Esophagus muscularis mucosa (tissue), 3 donors: ENCODE measurements around the gene FAM9A.

ENCODE experiments used
- CTCF ChIP-seq, 3 experiments: fragments of 200-600 bp in 2 of 3; fragments of 450-650 bp in 1 of 3; sonication (generic) in 2 of 3; IDR thresholded peaks; one replicate each; pipeline ENCODE4 v1.5.1; 2017 to 2019; ENCODE audit warnings: antibody characterized with exemption in 3 of 3, mild to moderate bottlenecking in 2 of 3, moderate library complexity in 1 of 3
- POLR2A ChIP-seq: fragments of 450-650 bp; IDR thresholded peaks from one replicate; pipeline ENCODE4 v1.6.1; 2017; ENCODE audit warnings: antibody characterized with exemption, moderate library complexity, mild to moderate bottlenecking, low read depth
- POLR2AphosphoS5 ChIP-seq, 2 donors: sonication (generic); formaldehyde crosslinking; IDR thresholded peaks; one replicate each; pipeline ENCODE4 v1.6.1; 2017; ENCODE audit warnings: antibody characterized with exemption in 2 of 2

- TF ChIP-seq CTCF (IDR thresholded peaks at IDR 0.05) (no peak), POLR2A (no peak), POLR2AphosphoS5 (IDR thresholded peaks at IDR 0.05) (no peak)
These were observed 59.2 kb downstream of the FAM9A start for GRCh38 chrX:8741981-8742380.
